HG02943 (cell line): ENCODE results near the gene STKLD1.

Source experiments
- ATAC-seq: cut with Tn5 transposase; IDR thresholded peaks from one replicate; pipeline ENCODE4 v1.9.1; 2021; ENCODE audit warnings: mild to moderate bottlenecking, low read depth, moderate library complexity; ENCODE audit not compliant: unreplicated experiment

The STKLD1 gene

GRCh38 chr9:133405508-133406438 lies 29.6 kb downstream of the STKLD1 start:
- ATAC-seq, result no peak

GRCh38 chr9:133406480-133407307 lies 30.5 kb downstream of the STKLD1 start:
- ATAC-seq, result peak; percentile 62

- ATAC-seq, result no peak
Observed at GRCh38 chr9:133408042-133408441, 31.9 kb downstream of the STKLD1 start.

GRCh38 chr9:133415170-133415569 lies 39.0 kb downstream of the STKLD1 start:
- ATAC-seq, result no peak

GRCh38 chr9:133417541-133418461 lies 41.6 kb downstream of the STKLD1 start, which contains the start of gene REXO4:
Gene REXO4 (minus strand): TSS chr9:133418010. CDS start chr9:133417844, 166 bp downstream.
- ATAC-seq, result peak; percentile 63

- ATAC-seq, result no peak
Observed at GRCh38 chr9:133419005-133419404, 42.8 kb downstream of the STKLD1 start.

- no peak for ATAC-seq
Observed at GRCh38 chr9:133420392-133420827, 44.2 kb downstream of the STKLD1 start.

- ATAC-seq, result no peak
Observed at GRCh38 chr9:133421615-133422542, 45.7 kb downstream of the STKLD1 start, which contains the start of gene ADAMTS13. Gene ADAMTS13 (plus strand): TSS chr9:133422367. CDS start chr9:133422444, 77 bp downstream.

- no peak for ATAC-seq
Observed at GRCh38 chr9:133423216-133423615, 47.0 kb downstream of the STKLD1 start.

GRCh38 chr9:133424187-133424586 lies 48.0 kb downstream of the STKLD1 start:
- ATAC-seq, result no peak

GRCh38 chr9:133425049-133425632 lies 49.0 kb downstream of the STKLD1 start:
- ATAC-seq, result no peak

- ATAC-seq, result no peak
Observed at GRCh38 chr9:133426011-133426410, 49.8 kb downstream of the STKLD1 start.

- ATAC-seq, result no peak
Observed at GRCh38 chr9:133427658-133428348, 51.6 kb downstream of the STKLD1 start.

GRCh38 chr9:133428617-133429101 lies 52.5 kb downstream of the STKLD1 start:
- no peak for ATAC-seq

GRCh38 chr9:133429214-133429613 lies 53.0 kb downstream of the STKLD1 start:
- no peak for ATAC-seq

GRCh38 chr9:133429641-133430161 lies 53.5 kb downstream of the STKLD1 start:
- ATAC-seq, result no peak

- no peak for ATAC-seq
Observed at GRCh38 chr9:133430244-133430643, 54.1 kb downstream of the STKLD1 start.
